ENCODE data around the gene KCNH6.

- no peak for TF ChIP-seq CTCF (IDR thresholded peaks at IDR 0.05)
- TF ChIP-seq POLR2A (IDR thresholded peaks at IDR 0.05) = no peak
Observed at GRCh38 chr17:63533433-63534077, 10.4 kb downstream of the KCNH6 start.
